ENCODE data around the gene ANTKMT.

DNA sequence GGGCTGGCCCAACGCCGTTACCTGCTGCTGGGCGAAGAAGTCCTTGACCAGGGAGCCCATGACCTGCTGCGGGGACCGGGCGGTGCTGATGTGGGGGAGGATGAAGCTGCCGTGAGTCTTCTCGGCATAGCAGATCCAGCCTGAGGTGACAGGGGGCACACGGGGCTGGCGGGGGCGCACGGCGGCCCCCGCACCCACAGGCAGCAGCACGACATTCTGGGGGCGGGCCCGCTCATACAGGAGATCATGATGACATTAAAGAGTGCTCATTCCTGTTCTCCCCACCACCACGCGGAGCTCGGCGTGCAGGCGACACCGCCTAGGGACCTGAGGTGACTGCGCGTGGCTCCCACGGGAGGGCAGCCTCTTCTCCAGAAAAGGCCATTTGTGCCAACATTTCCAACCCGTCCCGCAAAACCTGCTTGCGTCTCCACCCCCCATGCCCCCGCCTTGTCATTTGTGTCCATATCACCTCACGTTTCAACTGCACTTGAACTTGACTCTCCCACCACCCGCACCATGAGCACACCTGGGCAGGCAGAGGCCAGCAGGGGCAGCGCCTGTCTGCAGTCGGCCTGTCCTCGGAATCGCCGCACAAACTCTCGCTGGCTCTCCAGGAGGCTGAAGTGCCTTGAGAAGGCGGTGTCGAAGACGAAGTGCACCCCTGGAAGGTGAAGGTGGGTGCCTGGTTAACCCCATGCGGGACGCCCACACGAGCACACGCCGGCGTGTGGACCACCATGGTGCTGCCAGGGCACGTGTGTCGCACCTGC lies 13.4 kb downstream of the ANTKMT start:
- TF ChIP-seq POLR2A (IDR thresholded peaks at IDR 0.05) (no peak), POLR2AphosphoS5 (IDR thresholded peaks at IDR 0.05) (no peak)
- TF ChIP-seq, protein P1, sequence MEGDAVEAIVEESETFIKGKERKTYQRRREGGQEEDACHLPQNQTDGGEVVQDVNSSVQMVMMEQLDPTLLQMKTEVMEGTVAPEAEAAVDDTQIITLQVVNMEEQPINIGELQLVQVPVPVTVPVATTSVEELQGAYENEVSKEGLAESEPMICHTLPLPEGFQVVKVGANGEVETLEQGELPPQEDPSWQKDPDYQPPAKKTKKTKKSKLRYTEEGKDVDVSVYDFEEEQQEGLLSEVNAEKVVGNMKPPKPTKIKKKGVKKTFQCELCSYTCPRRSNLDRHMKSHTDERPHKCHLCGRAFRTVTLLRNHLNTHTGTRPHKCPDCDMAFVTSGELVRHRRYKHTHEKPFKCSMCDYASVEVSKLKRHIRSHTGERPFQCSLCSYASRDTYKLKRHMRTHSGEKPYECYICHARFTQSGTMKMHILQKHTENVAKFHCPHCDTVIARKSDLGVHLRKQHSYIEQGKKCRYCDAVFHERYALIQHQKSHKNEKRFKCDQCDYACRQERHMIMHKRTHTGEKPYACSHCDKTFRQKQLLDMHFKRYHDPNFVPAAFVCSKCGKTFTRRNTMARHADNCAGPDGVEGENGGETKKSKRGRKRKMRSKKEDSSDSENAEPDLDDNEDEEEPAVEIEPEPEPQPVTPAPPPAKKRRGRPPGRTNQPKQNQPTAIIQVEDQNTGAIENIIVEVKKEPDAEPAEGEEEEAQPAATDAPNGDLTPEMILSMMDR (IDR thresholded peaks at IDR 0.05) = no peak

Data from breast epithelium (tissue), 3 donors.